GM23338 (cell line): ENCODE results near the gene LMF1. TPM values are rescaled to one million over a fixed set of nuclear protein-coding genes. Genes with fewer than 3 reads are reported as not detected.

Experiments
- ATAC-seq: fragments of 200-7000 bp; cut with Tn5 transposase; 3 replicates; pipeline ENCODE4 v1.9.1; 2020
- DNase-seq: peaks from one replicate; pipeline ENCODE4 v3.0.0-alpha.2; 2015; ENCODE audit warnings: low spot score
- H2AFZ ChIP-seq: fragments of 200-600 bp; sonication (generic); 2 replicates; pipeline ENCODE4 v1.8.0; 2016; ENCODE audit warnings: antibody characterized with exemption, mild to moderate bottlenecking, moderate library complexity
- H3F3A ChIP-seq: fragments of 200-600 bp; sonication (generic); replicated peaks from 2 replicates; pipeline ENCODE4 v1.8.0; 2017; ENCODE audit warnings: antibody characterized with exemption, mixed run types, low read depth
- H3K27ac ChIP-seq: fragments of 200-600 bp; sonication (generic); 2 replicates; pipeline ENCODE4 v1.6.1; 2016; ENCODE audit warnings: low read depth
- H3K27me3 ChIP-seq: fragments of 200-600 bp; sonication (generic); 2 replicates; pipeline ENCODE4 v1.8.0; 2016; ENCODE audit warnings: mild to moderate bottlenecking, mixed run types, moderate library complexity; ENCODE audit not compliant: insufficient read depth
- H3K36me3 ChIP-seq: fragments of 200-600 bp; sonication (generic); 2 replicates; pipeline ENCODE4 v1.8.0; 2016; ENCODE audit warnings: mild to moderate bottlenecking; ENCODE audit not compliant: insufficient read depth
- H3K4me1 ChIP-seq: fragments of 200-600 bp; sonication (generic); 2 replicates; pipeline ENCODE4 v1.8.0; 2016; ENCODE audit warnings: mild to moderate bottlenecking, moderate library complexity; ENCODE audit not compliant: insufficient read depth
- H3K4me2 ChIP-seq: fragments of 200-600 bp; sonication (generic); 2 replicates; pipeline ENCODE4 v1.7.1; 2017; ENCODE audit warnings: mixed run types
- H3K4me3 ChIP-seq: fragments of 200-600 bp; sonication (generic); 2 replicates; pipeline ENCODE4 v1.6.1; 2016; ENCODE audit warnings: mixed run types
- H3K79me2 ChIP-seq: fragments of 200-600 bp; sonication (generic); replicated peaks from 2 replicates; pipeline ENCODE4 v1.8.0; 2017; ENCODE audit warnings: mild to moderate bottlenecking; ENCODE audit not compliant: insufficient read depth
- H3K9me2 ChIP-seq: fragments of 200-600 bp; sonication (generic); 2 replicates; pipeline ENCODE4 v1.8.0; 2017; ENCODE audit not compliant: insufficient read depth
- H4K20me1 ChIP-seq: fragments of 200-600 bp; sonication (generic); replicated peaks from 2 replicates; pipeline ENCODE4 v1.8.0; 2017; ENCODE audit warnings: mild to moderate bottlenecking; ENCODE audit not compliant: insufficient read depth
- H3K27ac Mint-ChIP-seq: 2 replicates; pipeline ENCODE4 v1.8.0; 2020; ENCODE audit warnings: inconsistent platforms, mild to moderate bottlenecking, moderate library complexity, mixed read lengths
- H3K27me3 Mint-ChIP-seq: 3 replicates; pipeline ENCODE4 v1.8.0; 2022; ENCODE audit warnings: low read depth, mild to moderate bottlenecking, moderate library complexity, mixed read lengths, inconsistent platforms; ENCODE audit not compliant: insufficient read depth, poor library complexity
- H3K36me3 Mint-ChIP-seq: 3 replicates; pipeline ENCODE4 v1.8.0; 2021; ENCODE audit warnings: low read depth, mild to moderate bottlenecking, inconsistent platforms, moderate library complexity, mixed read lengths
- H3K4me1 Mint-ChIP-seq: 3 replicates; pipeline ENCODE4 v1.8.0; 2020; ENCODE audit warnings: mild to moderate bottlenecking, inconsistent platforms, mixed read lengths
- H3K4me3 Mint-ChIP-seq: 3 replicates; pipeline ENCODE4 v1.8.0; 2021; ENCODE audit warnings: moderate library complexity, mild to moderate bottlenecking, inconsistent platforms, mixed read lengths
- H3K9me3 Mint-ChIP-seq: 3 replicates; pipeline ENCODE4 v1.8.0; 2020; ENCODE audit warnings: moderate library complexity, mild to moderate bottlenecking, inconsistent platforms, mixed read lengths
- CREB1 ChIP-seq: fragments of 250-450 bp; sonication (Bioruptor Pico); IDR thresholded peaks from 2 replicates; pipeline ENCODE4 v1.5.0; 2020; ENCODE audit warnings: low read depth, mild to moderate bottlenecking, moderate library complexity
- CTCF ChIP-seq, 2 experiments: fragments of 200-600 bp in 1 of 2; sonication (generic) in 1 of 2; conservative IDR thresholded peaks; 2 replicates each; pipeline versions ENCODE4 v1.5.1 to v1.6.1; 2016 to 2017; ENCODE audit warnings: antibody characterized with exemption in 2 of 2, low read depth in 2 of 2, mild to moderate bottlenecking in 2 of 2, moderate library complexity in 1 of 2
- EZH2 ChIP-seq: fragments of 200-600 bp; sonication (generic); IDR thresholded peaks from one replicate; pipeline ENCODE4 v1.8.0; 2017; ENCODE audit warnings: antibody characterized with exemption, mild to moderate bottlenecking, low read depth; ENCODE audit not compliant: unreplicated experiment
- EZH2phosphoT487 ChIP-seq: fragments of 200-600 bp; sonication (generic); IDR thresholded peaks from one replicate; pipeline ENCODE4 v1.8.1; 2018; ENCODE audit warnings: antibody characterized with exemption; ENCODE audit not compliant: unreplicated experiment
- JUNB ChIP-seq: IDR thresholded peaks from one replicate; pipeline ENCODE4 v1.6.1; 2016; ENCODE audit warnings: antibody characterized with exemption; ENCODE audit not compliant: unreplicated experiment
- NANOG ChIP-seq: IDR thresholded peaks from 2 replicates; pipeline ENCODE4 v1.6.1; 2016; ENCODE audit warnings: antibody characterized with exemption, borderline replicate concordance
- POLR2AphosphoS5 ChIP-seq: IDR thresholded peaks from 2 replicates; pipeline ENCODE4 v1.6.1; 2016; ENCODE audit warnings: antibody characterized with exemption, low read depth
- STAT1 ChIP-seq: IDR thresholded peaks from one replicate; pipeline ENCODE4 v1.6.1; 2016; ENCODE audit warnings: antibody characterized with exemption; ENCODE audit not compliant: unreplicated experiment
- ZNF114 ChIP-seq: fragments of 250-450 bp; sonication (Bioruptor Pico); IDR thresholded peaks from 2 replicates; pipeline ENCODE4 v1.5.0; 2020; ENCODE audit warnings: mild to moderate bottlenecking, moderate library complexity
- ZNF331 ChIP-seq: fragments of 250-450 bp; sonication (Bioruptor Pico); IDR thresholded peaks from 2 replicates; pipeline ENCODE4 v1.5.0; 2020; ENCODE audit warnings: low read depth, mild to moderate bottlenecking, moderate library complexity
- polyA plus RNA-seq: library from polyadenylated mRNA; unstranded; fragments of >200 nt; fragmentation: Nextera tagmentation; extraction: Ambion mirVana; gene quantifications from 2 replicates; pipeline ENCODE4 v1.2.1, GENCODE V29; 2016
- total RNA-seq: library from RNA; depleted of rRNA; stranded (reverse); fragments of >200 nt; shearing (Covaris generic); gene quantifications from 2 replicates; pipeline ENCODE4 v1.2.3, GENCODE V29; 2014
- TF ChIP-seq, protein P1 (sequence below): fragments of 250-450 bp; sonication (Bioruptor Pico); IDR thresholded peaks from 2 replicates; pipeline ENCODE4 v1.5.0; 2020; ENCODE audit warnings: mild to moderate bottlenecking, moderate library complexity
- TF ChIP-seq, protein P2 (sequence below): IDR thresholded peaks from 2 replicates; pipeline ENCODE4 v1.6.1; 2016; ENCODE audit warnings: antibody characterized with exemption
- TF ChIP-seq, protein P3 (sequence below): IDR thresholded peaks from one replicate; pipeline ENCODE4 v1.6.1; 2018; ENCODE audit warnings: antibody characterized with exemption; ENCODE audit not compliant: unreplicated experiment

LMF1 gene
- total and polyA plus RNA-seq, 2 experiments from 2014 or later = 4.2 to 10.1 TPM

- Mint-ChIP-seq H3K27ac (no peak overlapping the region), H3K36me3 (no peaks in the 10 kb centered on the region), H3K4me3 (no peak overlapping the region), H3K9me3 (no peaks in the 10 kb centered on the region), H3K27me3 (peaks cover 3% of the 10 kb centered on the region), H3K4me1 (peaks cover 2% of the 10 kb centered on the region)
- Histone ChIP-seq H3F3A (no peaks in the 10 kb centered on the region), H3K4me1 (no peaks in the 10 kb centered on the region), H3K27ac (no peak overlapping the region), H3K36me3 (no peaks in the 10 kb centered on the region), H3K79me2 (no peaks in the 10 kb centered on the region), H3K4me2 (no peak overlapping the region), H2AFZ (no peak overlapping the region), H3K4me3 (no peak overlapping the region), H4K20me1 (no peaks in the 10 kb centered on the region), H3K9me2 (no peaks in the 10 kb centered on the region), H3K27me3 (no peaks in the 10 kb centered on the region)
- ATAC-seq (no peak), DNase-seq (no peak)
- TF ChIP-seq EZH2 (no peak), ZNF114 (no peak), CREB1 (CRISPR knock-in tag) (no peak), NANOG (no peak), ZNF331 (CRISPR knock-in tag) (no peak), JUNB (no peak), STAT1 (no peak), CTCF (conservative IDR thresholded peaks at IDR 0.05; ENCODE audit: low read depth in 2 of 2) (no peak), EZH2phosphoT487 (no peak), POLR2AphosphoS5 (no peak)
- TF ChIP-seq, protein P1, sequence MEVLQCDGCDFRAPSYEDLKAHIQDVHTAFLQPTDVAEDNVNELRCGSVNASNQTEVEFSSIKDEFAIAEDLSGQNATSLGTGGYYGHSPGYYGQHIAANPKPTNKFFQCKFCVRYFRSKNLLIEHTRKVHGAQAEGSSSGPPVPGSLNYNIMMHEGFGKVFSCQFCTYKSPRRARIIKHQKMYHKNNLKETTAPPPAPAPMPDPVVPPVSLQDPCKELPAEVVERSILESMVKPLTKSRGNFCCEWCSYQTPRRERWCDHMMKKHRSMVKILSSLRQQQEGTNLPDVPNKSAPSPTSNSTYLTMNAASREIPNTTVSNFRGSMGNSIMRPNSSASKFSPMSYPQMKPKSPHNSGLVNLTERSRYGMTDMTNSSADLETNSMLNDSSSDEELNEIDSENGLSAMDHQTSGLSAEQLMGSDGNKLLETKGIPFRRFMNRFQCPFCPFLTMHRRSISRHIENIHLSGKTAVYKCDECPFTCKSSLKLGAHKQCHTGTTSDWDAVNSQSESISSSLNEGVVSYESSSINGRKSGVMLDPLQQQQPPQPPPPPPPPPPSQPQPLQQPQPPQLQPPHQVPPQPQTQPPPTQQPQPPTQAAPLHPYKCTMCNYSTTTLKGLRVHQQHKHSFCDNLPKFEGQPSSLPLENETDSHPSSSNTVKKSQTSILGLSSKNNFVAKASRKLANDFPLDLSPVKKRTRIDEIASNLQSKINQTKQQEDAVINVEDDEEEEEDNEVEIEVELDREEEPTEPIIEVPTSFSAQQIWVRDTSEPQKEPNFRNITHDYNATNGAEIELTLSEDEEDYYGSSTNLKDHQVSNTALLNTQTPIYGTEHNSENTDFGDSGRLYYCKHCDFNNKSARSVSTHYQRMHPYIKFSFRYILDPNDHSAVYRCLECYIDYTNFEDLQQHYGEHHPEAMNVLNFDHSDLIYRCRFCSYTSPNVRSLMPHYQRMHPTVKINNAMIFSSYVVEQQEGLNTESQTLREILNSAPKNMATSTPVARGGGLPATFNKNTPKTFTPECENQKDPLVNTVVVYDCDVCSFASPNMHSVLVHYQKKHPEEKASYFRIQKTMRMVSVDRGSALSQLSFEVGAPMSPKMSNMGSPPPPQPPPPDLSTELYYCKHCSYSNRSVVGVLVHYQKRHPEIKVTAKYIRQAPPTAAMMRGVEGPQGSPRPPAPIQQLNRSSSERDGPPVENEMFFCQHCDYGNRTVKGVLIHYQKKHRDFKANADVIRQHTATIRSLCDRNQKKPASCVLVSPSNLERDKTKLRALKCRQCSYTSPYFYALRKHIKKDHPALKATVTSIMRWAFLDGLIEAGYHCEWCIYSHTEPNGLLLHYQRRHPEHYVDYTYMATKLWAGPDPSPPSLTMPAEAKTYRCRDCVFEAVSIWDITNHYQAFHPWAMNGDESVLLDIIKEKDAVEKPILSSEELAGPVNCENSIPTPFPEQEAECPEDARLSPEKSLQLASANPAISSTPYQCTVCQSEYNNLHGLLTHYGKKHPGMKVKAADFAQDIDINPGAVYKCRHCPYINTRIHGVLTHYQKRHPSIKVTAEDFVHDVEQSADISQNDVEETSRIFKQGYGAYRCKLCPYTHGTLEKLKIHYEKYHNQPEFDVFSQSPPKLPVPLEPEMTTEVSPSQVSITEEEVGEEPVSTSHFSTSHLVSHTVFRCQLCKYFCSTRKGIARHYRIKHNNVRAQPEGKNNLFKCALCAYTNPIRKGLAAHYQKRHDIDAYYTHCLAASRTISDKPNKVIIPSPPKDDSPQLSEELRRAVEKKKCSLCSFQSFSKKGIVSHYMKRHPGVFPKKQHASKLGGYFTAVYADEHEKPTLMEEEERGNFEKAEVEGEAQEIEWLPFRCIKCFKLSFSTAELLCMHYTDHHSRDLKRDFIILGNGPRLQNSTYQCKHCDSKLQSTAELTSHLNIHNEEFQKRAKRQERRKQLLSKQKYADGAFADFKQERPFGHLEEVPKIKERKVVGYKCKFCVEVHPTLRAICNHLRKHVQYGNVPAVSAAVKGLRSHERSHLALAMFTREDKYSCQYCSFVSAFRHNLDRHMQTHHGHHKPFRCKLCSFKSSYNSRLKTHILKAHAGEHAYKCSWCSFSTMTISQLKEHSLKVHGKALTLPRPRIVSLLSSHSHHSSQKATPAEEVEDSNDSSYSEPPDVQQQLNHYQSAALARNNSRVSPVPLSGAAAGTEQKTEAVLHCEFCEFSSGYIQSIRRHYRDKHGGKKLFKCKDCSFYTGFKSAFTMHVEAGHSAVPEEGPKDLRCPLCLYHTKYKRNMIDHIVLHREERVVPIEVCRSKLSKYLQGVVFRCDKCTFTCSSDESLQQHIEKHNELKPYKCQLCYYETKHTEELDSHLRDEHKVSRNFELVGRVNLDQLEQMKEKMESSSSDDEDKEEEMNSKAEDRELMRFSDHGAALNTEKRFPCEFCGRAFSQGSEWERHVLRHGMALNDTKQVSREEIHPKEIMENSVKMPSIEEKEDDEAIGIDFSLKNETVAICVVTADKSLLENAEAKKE (CRISPR knock-in tag) = no peak
- TF ChIP-seq, protein P2, sequence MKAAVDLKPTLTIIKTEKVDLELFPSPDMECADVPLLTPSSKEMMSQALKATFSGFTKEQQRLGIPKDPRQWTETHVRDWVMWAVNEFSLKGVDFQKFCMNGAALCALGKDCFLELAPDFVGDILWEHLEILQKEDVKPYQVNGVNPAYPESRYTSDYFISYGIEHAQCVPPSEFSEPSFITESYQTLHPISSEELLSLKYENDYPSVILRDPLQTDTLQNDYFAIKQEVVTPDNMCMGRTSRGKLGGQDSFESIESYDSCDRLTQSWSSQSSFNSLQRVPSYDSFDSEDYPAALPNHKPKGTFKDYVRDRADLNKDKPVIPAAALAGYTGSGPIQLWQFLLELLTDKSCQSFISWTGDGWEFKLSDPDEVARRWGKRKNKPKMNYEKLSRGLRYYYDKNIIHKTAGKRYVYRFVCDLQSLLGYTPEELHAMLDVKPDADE = no peak
- TF ChIP-seq, protein P3, sequence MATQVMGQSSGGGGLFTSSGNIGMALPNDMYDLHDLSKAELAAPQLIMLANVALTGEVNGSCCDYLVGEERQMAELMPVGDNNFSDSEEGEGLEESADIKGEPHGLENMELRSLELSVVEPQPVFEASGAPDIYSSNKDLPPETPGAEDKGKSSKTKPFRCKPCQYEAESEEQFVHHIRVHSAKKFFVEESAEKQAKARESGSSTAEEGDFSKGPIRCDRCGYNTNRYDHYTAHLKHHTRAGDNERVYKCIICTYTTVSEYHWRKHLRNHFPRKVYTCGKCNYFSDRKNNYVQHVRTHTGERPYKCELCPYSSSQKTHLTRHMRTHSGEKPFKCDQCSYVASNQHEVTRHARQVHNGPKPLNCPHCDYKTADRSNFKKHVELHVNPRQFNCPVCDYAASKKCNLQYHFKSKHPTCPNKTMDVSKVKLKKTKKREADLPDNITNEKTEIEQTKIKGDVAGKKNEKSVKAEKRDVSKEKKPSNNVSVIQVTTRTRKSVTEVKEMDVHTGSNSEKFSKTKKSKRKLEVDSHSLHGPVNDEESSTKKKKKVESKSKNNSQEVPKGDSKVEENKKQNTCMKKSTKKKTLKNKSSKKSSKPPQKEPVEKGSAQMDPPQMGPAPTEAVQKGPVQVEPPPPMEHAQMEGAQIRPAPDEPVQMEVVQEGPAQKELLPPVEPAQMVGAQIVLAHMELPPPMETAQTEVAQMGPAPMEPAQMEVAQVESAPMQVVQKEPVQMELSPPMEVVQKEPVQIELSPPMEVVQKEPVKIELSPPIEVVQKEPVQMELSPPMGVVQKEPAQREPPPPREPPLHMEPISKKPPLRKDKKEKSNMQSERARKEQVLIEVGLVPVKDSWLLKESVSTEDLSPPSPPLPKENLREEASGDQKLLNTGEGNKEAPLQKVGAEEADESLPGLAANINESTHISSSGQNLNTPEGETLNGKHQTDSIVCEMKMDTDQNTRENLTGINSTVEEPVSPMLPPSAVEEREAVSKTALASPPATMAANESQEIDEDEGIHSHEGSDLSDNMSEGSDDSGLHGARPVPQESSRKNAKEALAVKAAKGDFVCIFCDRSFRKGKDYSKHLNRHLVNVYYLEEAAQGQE = no peak
Measured at GRCh38 chr16:818132-818531, 152.7 kb downstream of the LMF1 start.
